RWPE2 (cell line): ENCODE results near the gene ZNF324.

Source experiments
- ATAC-seq: fragments of 200-7000 bp; cut with Tn5 transposase; 3 replicates; pipeline ENCODE4 v1.9.1; 2021; ENCODE audit warnings: low read depth
- DNase-seq: peaks from one replicate; pipeline ENCODE4 v3.0.0-alpha.2; 2020; ENCODE audit warnings: low spot score
- H3K27ac ChIP-seq: fragments of 450-650 bp; 2 replicates; pipeline ENCODE4 v1.5.1; 2017; ENCODE audit warnings: mild to moderate bottlenecking; ENCODE audit not compliant: poor library complexity, severe bottlenecking
- H3K27me3 ChIP-seq: fragments of 250-450 bp; sonication (Bioruptor Pico); 2 replicates; pipeline ENCODE4 v1.5.1; 2021; ENCODE audit warnings: mild to moderate bottlenecking, moderate library complexity; ENCODE audit not compliant: insufficient read depth, poor library complexity, severe bottlenecking
- H3K36me3 ChIP-seq: fragments of 250-450 bp; sonication (Bioruptor Pico); 2 replicates; pipeline ENCODE4 v1.5.1; 2020; ENCODE audit warnings: low read depth, mild to moderate bottlenecking, moderate library complexity
- H3K4me1 ChIP-seq: fragments of 250-450 bp; sonication (Bioruptor Pico); 2 replicates; pipeline ENCODE4 v1.5.1; 2021; ENCODE audit warnings: mild to moderate bottlenecking, moderate library complexity; ENCODE audit not compliant: insufficient read depth, poor library complexity, severe bottlenecking
- H3K4me3 ChIP-seq: fragments of 250-450 bp; sonication (Bioruptor Pico); 2 replicates; pipeline ENCODE4 v1.5.1; 2021; ENCODE audit warnings: mild to moderate bottlenecking, moderate library complexity; ENCODE audit not compliant: severe bottlenecking
- H3K9me3 ChIP-seq: fragments of 250-450 bp; sonication (Bioruptor Pico); 2 replicates; pipeline ENCODE4 v1.5.1; 2021; ENCODE audit warnings: mild to moderate bottlenecking, moderate library complexity; ENCODE audit not compliant: severe bottlenecking
- CTCF ChIP-seq: fragments of 450-650 bp; IDR thresholded peaks from one replicate; pipeline ENCODE4 v1.5.1; 2017; ENCODE audit warnings: mild to moderate bottlenecking, moderate library complexity; ENCODE audit not compliant: poor library complexity, severe bottlenecking

ZNF324 gene

GRCh38 chr19:58466760-58467589, at the start of gene ZNF324:
ZNF324 (plus strand) TSS chr19:58467080; CDS start chr19:58469186, 2,106 bp downstream.
- Histone ChIP-seq H3K4me3 (peak within 1 kb of the TSS; percentile 84), H3K27me3 (no peaks in the 10 kb centered on the region), H3K27ac (peak within 1 kb of the TSS; percentile 39), H3K4me1 (no peaks in the 10 kb centered on the region), H3K9me3 (no peaks in the 10 kb centered on the region), H3K36me3 (peaks cover 14% of the 10 kb centered on the region)
- TF ChIP-seq CTCF: peak; percentile 16
- ATAC-seq: peak; percentile 92
- DNase-seq: peak; percentile 97

- peaks cover 8% of the 10 kb centered on the region for H3K4me1 ChIP-seq
- ATAC-seq: peak; percentile 71
Observed at GRCh38 chr19:58428617-58429016, 38.3 kb upstream of the ZNF324 start.

GRCh38 chr19:58429745-58430144, 37.1 kb upstream of the ZNF324 start:
- DNase-seq (no peak), ATAC-seq (no peak)
- Histone ChIP-seq H3K4me1 (peaks cover 8% of the 10 kb centered on the region), H3K27me3 (no peaks in the 10 kb centered on the region), H3K4me3 (no peak overlapping the region), H3K9me3 (peaks cover 67% of the 10 kb centered on the region), H3K27ac (no peak overlapping the region), H3K36me3 (peaks cover 27% of the 10 kb centered on the region)
- TF ChIP-seq CTCF: no peak

More at GRCh38 chr19:58428617-58429016, 38.3 kb upstream of the ZNF324 start:
- H3K27me3 ChIP-seq: no peaks in the 10 kb centered on the region
- peaks cover 56% of the 10 kb centered on the region for H3K9me3 ChIP-seq
- no peak for TF ChIP-seq CTCF
- DNase-seq: no peak
- H3K36me3 ChIP-seq: peaks cover 15% of the 10 kb centered on the region
- H3K4me3 ChIP-seq: no peak overlapping the region
- H3K27ac ChIP-seq: peak overlapping the region; percentile 47

- no peak overlapping the region for H3K4me3 ChIP-seq
- H3K9me3 ChIP-seq: peaks cover 61% of the 10 kb centered on the region
- peaks cover 62% of the 10 kb centered on the region for H3K36me3 ChIP-seq
- no peak overlapping the region for H3K27ac ChIP-seq
- H3K4me1 ChIP-seq: no peaks in the 10 kb centered on the region
- no peak for TF ChIP-seq CTCF
- H3K27me3 ChIP-seq: no peaks in the 10 kb centered on the region
- ATAC-seq (no peak), DNase-seq (no peak)
Observed at GRCh38 chr19:58434217-58434616, 32.7 kb upstream of the ZNF324 start.
